ENCODE measurements around the gene PTGIR.
"Not testable (repeated sequence)": the region's sequence is repeated elsewhere in the genome, so short reads cannot be mapped to it uniquely, and the experiment has no call there.

The PTGIR gene

GRCh38 chr19:46637224-46637623 lies 12.3 kb upstream of the PTGIR start:
- DNase-seq (ENCODE audit: low spot score) = no peak

- no peak for DNase-seq (ENCODE audit: low spot score)
Measured at GRCh38 chr19:46635920-46636761, 11.3 kb upstream of the PTGIR start, which contains the start of gene GNG8. Gene GNG8, minus strand, starts transcription at chr19:46636202. Its CDS starts 1,520 bp downstream, at chr19:46634682.

GRCh38 chr19:46634656-46635218 lies 9.8 kb upstream of the PTGIR start:
- DNase-seq (ENCODE audit: low spot score) = no peak

GRCh38 chr19:46634045-46634655 lies 9.3 kb upstream of the PTGIR start:
- peak; percentile 81 for DNase-seq (ENCODE audit: low spot score)

- no peak for DNase-seq (ENCODE audit: low spot score)
Measured at GRCh38 chr19:46633130-46633529, 8.2 kb upstream of the PTGIR start.

GRCh38 chr19:46631481-46631880 lies 6.6 kb upstream of the PTGIR start:
- DNase-seq (ENCODE audit: low spot score) = no peak

GRCh38 chr19:46630586-46631205 lies 5.8 kb upstream of the PTGIR start:
- no peak for DNase-seq (ENCODE audit: low spot score)

- DNase-seq (ENCODE audit: low spot score) = no peak
Measured at GRCh38 chr19:46629546-46630025, 4.7 kb upstream of the PTGIR start.

GRCh38 chr19:46628970-46629369 lies 4.1 kb upstream of the PTGIR start:
- DNase-seq (ENCODE audit: low spot score) = not testable (repeated sequence)

GRCh38 chr19:46626446-46626845 lies 1.6 kb upstream of the PTGIR start:
- DNase-seq (ENCODE audit: low spot score) = no peak

- DNase-seq (ENCODE audit: low spot score) = no peak
Measured at GRCh38 chr19:46625731-46626130, 842 bp upstream of the PTGIR start.

GRCh38 chr19:46623915-46624502 lies 880 bp downstream of the PTGIR start:
- DNase-seq (ENCODE audit: low spot score) = no peak

- DNase-seq (ENCODE audit: low spot score) = no peak
Measured at GRCh38 chr19:46622118-46622446, 2.8 kb downstream of the PTGIR start.

- no peak for DNase-seq (ENCODE audit: low spot score)
Measured at GRCh38 chr19:46621191-46622117, 3.4 kb downstream of the PTGIR start.

GRCh38 chr19:46620716-46621115 lies 4.2 kb downstream of the PTGIR start:
- peak; percentile 85 for DNase-seq (ENCODE audit: low spot score)

GRCh38 chr19:46620267-46620666 lies 4.6 kb downstream of the PTGIR start:
- DNase-seq (ENCODE audit: low spot score) = no peak

- no peak for DNase-seq (ENCODE audit: low spot score)
Measured at GRCh38 chr19:46618670-46619231, 6.1 kb downstream of the PTGIR start.

GRCh38 chr19:46617601-46618000 lies 7.3 kb downstream of the PTGIR start:
- no peak for DNase-seq (ENCODE audit: low spot score)

GRCh38 chr19:46616631-46617322 lies 8.1 kb downstream of the PTGIR start:
- DNase-seq (ENCODE audit: low spot score) = peak; percentile 74

GRCh38 chr19:46615966-46616365 lies 8.9 kb downstream of the PTGIR start:
- no peak for DNase-seq (ENCODE audit: low spot score)
